Amygdala (tissue), 56 donors: ENCODE results near the gene FLII.
"Not testable (repeated sequence)": the region's sequence is repeated elsewhere in the genome, so short reads cannot be mapped to it uniquely, and the experiment has no call there.

Experiments
- DNase-seq, 56 donors: peaks; one replicate each; lab custom pipeline; 2025; lab: John Stamatoyannopoulos, UW

Gene FLII

GRCh38 chr17:18258356-18259038, at the start of gene FLII:
FLII (minus strand) TSS chr17:18258738; CDS start chr17:18258690, 48 bp downstream.
- DNase-seq: peak in 41 of 56 donors; percentile 10 to 80 (median 55)

- DNase-seq: not testable (repeated sequence)
Observed at GRCh38 chr17:18303206-18303605, 44.7 kb upstream of the FLII start.

- no peak for DNase-seq
Observed at GRCh38 chr17:18300725-18301480, 42.4 kb upstream of the FLII start.

GRCh38 chr17:18298061-18298460, 39.5 kb upstream of the FLII start:
- DNase-seq: not testable (repeated sequence)

- no peak for DNase-seq
Observed at GRCh38 chr17:18291718-18292540, 33.4 kb upstream of the FLII start.

- no peak for DNase-seq
Observed at GRCh38 chr17:18285296-18285695, 26.8 kb upstream of the FLII start.

GRCh38 chr17:18281788-18282187, 23.2 kb upstream of the FLII start:
- DNase-seq: no peak

GRCh38 chr17:18280766-18281371, 22.3 kb upstream of the FLII start:
- peak in 4 of 56 donors; percentile 5 to 68 (median 18) for DNase-seq

GRCh38 chr17:18280249-18280648, 21.7 kb upstream of the FLII start:
- DNase-seq: no peak

- peak in 1 of 56 donors; percentile 7 for DNase-seq
Observed at GRCh38 chr17:18278867-18279266, 20.3 kb upstream of the FLII start.

- DNase-seq: no peak
Observed at GRCh38 chr17:18277076-18277475, 18.5 kb upstream of the FLII start.

- DNase-seq: no peak
Observed at GRCh38 chr17:18270046-18270931, 11.8 kb upstream of the FLII start.

- no peak for DNase-seq
Observed at GRCh38 chr17:18267927-18268711, 9.6 kb upstream of the FLII start.

- DNase-seq: no peak
Observed at GRCh38 chr17:18267366-18267765, 8.8 kb upstream of the FLII start.

- DNase-seq: no peak
Observed at GRCh38 chr17:18263885-18264682, 5.5 kb upstream of the FLII start.

- DNase-seq: no peak
Observed at GRCh38 chr17:18262641-18263040, 4.1 kb upstream of the FLII start.

GRCh38 chr17:18262111-18262510, 3.6 kb upstream of the FLII start:
- DNase-seq: no peak

- DNase-seq: no peak
Observed at GRCh38 chr17:18261659-18262058, 3.1 kb upstream of the FLII start.
